NT2/D1 (cell line): ENCODE results near the gene AOX1.

ENCODE experiments used
- SUZ12 ChIP-seq: IDR thresholded peaks from 2 replicates; pipeline ENCODE4 v1.6.1; 2011; ENCODE audit not compliant: insufficient read length, insufficient read depth; ENCODE audit errors: extremely low read depth
- YY1 ChIP-seq: IDR thresholded peaks from 2 replicates; pipeline ENCODE4 v1.6.1; 2011; ENCODE audit not compliant: insufficient read length, insufficient read depth
- ZNF274 ChIP-seq: IDR thresholded peaks from 2 replicates; pipeline ENCODE4 v1.6.1; 2011; ENCODE audit warnings: mild to moderate bottlenecking, low read depth, low read length

- TF ChIP-seq ZNF274 (no peak), YY1 (no peak), SUZ12 (no peak)
These were observed 28.4 kb downstream of the AOX1 start for GRCh38 chr2:200614249-200614648.
